Peyer's patch (tissue), 4 donors: ENCODE measurements around the gene APPL1. TPM values are rescaled to one million over a fixed set of nuclear protein-coding genes. Genes with fewer than 3 reads are reported as not detected.

Experiments
- DNase-seq, 3 donors: peaks; one replicate each; pipeline ENCODE4 v3.0.0-alpha.2; 2017 to 2019
- H3K27ac ChIP-seq, 4 donors: fragments of 200-600 bp; sonication (generic); one replicate each; pipeline ENCODE4 v1.5.1; 2016 to 2019
- H3K27me3 ChIP-seq, 2 donors: fragments of 200-600 bp; sonication (generic); one replicate each; pipeline ENCODE4 v1.5.1; 2019
- H3K36me3 ChIP-seq, 3 donors: fragments of 200-600 bp; sonication (generic); one replicate each; pipeline ENCODE4 v1.5.1; 2016 to 2019
- H3K4me1 ChIP-seq, 4 donors: fragments of 200-600 bp; sonication (generic); one replicate each; pipeline ENCODE4 v1.5.1; 2016 to 2019
- H3K4me3 ChIP-seq, 4 donors: fragments of 200-600 bp; sonication (generic); 1 replicate in 3 of 4; 2 replicates in 1 of 4; pipeline ENCODE4 v1.5.1; 2016 to 2019; ENCODE audit warnings: mild to moderate bottlenecking in 1 of 4
- H3K9me3 ChIP-seq, 4 donors: fragments of 200-600 bp; sonication (generic); one replicate each; pipeline ENCODE4 v1.5.1; 2016 to 2019; ENCODE audit warnings: mild to moderate bottlenecking in 1 of 4
- POLR2A ChIP-seq, 2 donors: fragments of 450-650 bp; IDR thresholded peaks; one replicate each; pipeline ENCODE4 v1.5.1; 2017; ENCODE audit warnings: antibody characterized with exemption in 2 of 2, mild to moderate bottlenecking in 2 of 2, moderate library complexity in 2 of 2
- total RNA-seq, 4 donors: library from RNA; depleted of rRNA; stranded (reverse); fragments of >200 nt; gene quantifications; one replicate each; pipeline ENCODE4 v1.1.0, GENCODE V29; 2016
- TF ChIP-seq, protein P1 (sequence below), 6 experiments: fragments of 450-650 bp in 4 of 6; fragments of 200-600 bp in 2 of 6; sonication (generic) in 1 of 6; IDR thresholded peaks; one replicate each; pipeline ENCODE4 v1.5.1; 2017 to 2019; ENCODE audit warnings: antibody characterized with exemption in 6 of 6, mild to moderate bottlenecking in 3 of 6, moderate library complexity in 1 of 6

Gene APPL1
- total RNA-seq, 4 donors from 2014 or later: 28.6 to 39.2 (median 33.0) TPM

DNA sequence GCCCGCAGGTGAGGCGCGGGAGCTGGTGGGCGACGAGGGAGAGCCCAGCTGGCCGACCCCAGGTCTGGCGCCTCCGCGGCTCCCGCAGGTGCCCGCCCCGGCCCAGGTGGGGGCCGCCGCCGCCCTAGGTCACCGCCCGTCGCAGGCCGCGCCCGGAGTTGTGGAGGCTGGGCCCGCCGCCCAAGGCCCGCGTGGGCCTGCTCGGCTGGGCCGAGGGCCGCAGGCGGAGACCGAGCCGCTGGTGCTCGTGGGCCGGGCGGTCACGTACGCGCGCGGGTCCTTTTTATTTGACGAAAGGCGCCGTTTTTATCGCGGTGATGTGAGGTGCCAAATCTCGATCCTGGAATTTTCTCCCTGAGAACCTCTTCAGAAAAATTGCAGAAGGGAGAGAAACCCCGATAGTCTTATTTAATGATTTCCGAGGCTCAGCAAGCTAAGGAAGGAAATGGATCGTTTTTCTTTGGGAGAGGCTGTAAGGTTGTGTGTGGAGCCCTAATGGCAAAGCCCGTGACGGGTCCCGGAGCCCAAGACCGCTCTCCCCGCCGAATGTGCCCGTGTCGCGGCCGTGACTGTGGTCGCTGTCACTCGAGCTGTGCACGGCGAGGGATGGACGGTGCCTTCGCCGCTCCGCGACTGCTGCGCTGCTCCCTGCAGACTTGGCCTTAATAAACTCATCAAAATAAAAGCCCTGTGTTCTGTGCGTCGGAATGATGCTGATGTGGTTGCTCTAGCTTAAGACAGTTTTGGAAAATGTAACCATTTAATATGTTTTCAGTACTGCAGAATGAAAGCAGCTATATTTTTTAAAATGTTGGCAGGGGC is 612 bp downstream of the APPL1 start:
- Histone ChIP-seq H3K27me3 (no peaks in the 10 kb centered on the region), H3K36me3 (no peaks in the 10 kb centered on the region), H3K4me1 (peaks cover 0 to 22% (median 3%) of the 10 kb centered on the region in 4 donors), H3K27ac (peak overlapping the region; percentile 87 to 95 (median 92)), H3K9me3 (no peaks in the 10 kb centered on the region), H3K4me3 (peak overlapping the region; percentile 90 to 98 (median 94))
- TF ChIP-seq, protein P1, sequence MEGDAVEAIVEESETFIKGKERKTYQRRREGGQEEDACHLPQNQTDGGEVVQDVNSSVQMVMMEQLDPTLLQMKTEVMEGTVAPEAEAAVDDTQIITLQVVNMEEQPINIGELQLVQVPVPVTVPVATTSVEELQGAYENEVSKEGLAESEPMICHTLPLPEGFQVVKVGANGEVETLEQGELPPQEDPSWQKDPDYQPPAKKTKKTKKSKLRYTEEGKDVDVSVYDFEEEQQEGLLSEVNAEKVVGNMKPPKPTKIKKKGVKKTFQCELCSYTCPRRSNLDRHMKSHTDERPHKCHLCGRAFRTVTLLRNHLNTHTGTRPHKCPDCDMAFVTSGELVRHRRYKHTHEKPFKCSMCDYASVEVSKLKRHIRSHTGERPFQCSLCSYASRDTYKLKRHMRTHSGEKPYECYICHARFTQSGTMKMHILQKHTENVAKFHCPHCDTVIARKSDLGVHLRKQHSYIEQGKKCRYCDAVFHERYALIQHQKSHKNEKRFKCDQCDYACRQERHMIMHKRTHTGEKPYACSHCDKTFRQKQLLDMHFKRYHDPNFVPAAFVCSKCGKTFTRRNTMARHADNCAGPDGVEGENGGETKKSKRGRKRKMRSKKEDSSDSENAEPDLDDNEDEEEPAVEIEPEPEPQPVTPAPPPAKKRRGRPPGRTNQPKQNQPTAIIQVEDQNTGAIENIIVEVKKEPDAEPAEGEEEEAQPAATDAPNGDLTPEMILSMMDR (IDR thresholded peaks at IDR 0.05): no peak
- peak in 1 of 2 donors; percentile 15 for TF ChIP-seq POLR2A (IDR thresholded peaks at IDR 0.05)
- peak; percentile 50 to 75 (median 71) for DNase-seq

GRCh38 chr3:57230006-57230405 is 2.5 kb downstream of the APPL1 start:
- peaks cover 0 to 22% (median 3%) of the 10 kb centered on the region in 4 donors for H3K4me1 ChIP-seq
- H3K4me3 ChIP-seq: no peak overlapping the region

GRCh38 chr3:57233799-57234198 is 6.3 kb downstream of the APPL1 start:
- Histone ChIP-seq H3K27me3 (no peaks in the 10 kb centered on the region), H3K9me3 (no peaks in the 10 kb centered on the region), H3K36me3 (peaks cover 0 to 13% (median 0%) of the 10 kb centered on the region in 3 donors), H3K4me3 (no peak overlapping the region), H3K27ac (no peak overlapping the region), H3K4me1 (peaks cover 0 to 21% (median 3%) of the 10 kb centered on the region in 4 donors)
- no peak for TF ChIP-seq POLR2A (IDR thresholded peaks at IDR 0.05)
- TF ChIP-seq, protein P1 (IDR thresholded peaks at IDR 0.05): no peak
- DNase-seq: no peak

More at GRCh38 chr3:57230006-57230405, 2.5 kb downstream of the APPL1 start:
- TF ChIP-seq POLR2A (IDR thresholded peaks at IDR 0.05): no peak
- TF ChIP-seq, protein P1 (IDR thresholded peaks at IDR 0.05): no peak
- Histone ChIP-seq H3K36me3 (no peaks in the 10 kb centered on the region), H3K27ac (peak overlapping the region in 2 of 4 donors; percentile 59 to 95), H3K9me3 (no peaks in the 10 kb centered on the region), H3K27me3 (no peaks in the 10 kb centered on the region)
- no peak for DNase-seq

DNA sequence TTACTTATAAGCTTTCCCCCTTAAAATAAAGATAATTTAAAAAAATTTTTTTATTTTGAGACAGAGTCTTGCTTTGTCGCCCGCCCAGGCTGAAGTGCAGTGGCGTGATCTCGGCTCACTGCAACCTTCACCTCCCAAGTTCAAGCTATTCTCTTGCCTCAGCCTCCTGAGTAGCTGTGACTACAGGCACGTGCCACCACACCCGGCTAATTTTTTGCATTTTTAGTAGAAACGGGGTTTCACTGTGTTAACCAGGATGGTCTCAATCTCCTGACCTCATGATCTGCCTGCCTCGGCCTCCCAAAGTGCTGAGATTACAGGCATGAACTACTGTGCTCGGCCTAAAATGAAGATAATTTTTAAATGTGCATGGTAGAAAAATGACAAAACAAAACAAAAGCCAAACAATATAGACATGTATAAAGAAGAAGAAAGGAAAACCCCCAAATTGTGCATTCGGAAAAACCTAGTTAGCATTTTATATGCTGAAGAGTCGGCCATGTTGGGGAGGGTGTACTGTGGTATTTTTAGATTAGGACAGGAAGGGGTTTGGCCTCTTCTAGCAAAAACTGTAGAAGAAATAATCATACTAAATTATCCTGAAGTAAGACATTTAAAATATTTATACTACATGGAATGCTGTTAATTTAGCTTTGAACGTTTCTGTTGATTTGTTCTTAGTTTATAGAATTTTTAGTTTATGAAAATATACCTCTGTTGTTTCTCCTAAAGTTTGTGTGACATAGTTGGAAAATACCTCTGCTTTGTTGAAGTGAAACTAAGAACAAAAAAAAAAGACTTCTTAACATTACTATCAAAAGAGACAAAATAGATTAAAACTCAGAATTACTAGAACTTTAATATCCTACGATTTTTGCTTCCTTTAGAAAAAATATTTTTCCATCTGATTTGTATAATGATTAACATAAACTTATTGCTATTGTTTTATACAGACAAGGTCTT is 7.4 kb downstream of the APPL1 start:
- H3K36me3 ChIP-seq: peaks cover 0 to 24% (median 0%) of the 10 kb centered on the region in 3 donors
- TF ChIP-seq POLR2A (IDR thresholded peaks at IDR 0.05): no peak
- DNase-seq: no peak
- no peak overlapping the region for H3K27ac ChIP-seq
- peaks cover 0 to 10% (median 3%) of the 10 kb centered on the region in 4 donors for H3K4me1 ChIP-seq
- H3K27me3 ChIP-seq: no peaks in the 10 kb centered on the region
- no peak overlapping the region for H3K4me3 ChIP-seq
- H3K9me3 ChIP-seq: no peaks in the 10 kb centered on the region

DNA sequence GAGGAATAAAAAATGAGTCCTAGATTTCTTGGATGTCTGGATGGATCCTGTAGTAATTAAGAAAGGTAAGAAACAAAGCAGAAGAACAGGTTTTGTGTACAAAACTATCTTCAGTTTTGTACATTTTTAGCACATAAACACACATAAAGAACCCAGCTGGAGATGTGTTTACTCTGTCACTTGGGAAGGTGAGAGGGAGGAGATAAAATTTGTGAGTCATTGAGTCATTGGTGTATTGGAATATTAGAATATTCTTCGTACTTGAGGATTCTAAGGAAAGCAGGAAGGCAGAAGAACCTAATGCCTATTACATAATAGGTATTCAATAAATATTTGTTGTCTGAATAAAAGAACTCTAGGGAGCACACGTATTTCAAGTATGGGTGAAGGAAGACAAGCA is 17.4 kb downstream of the APPL1 start:
- H3K27me3 ChIP-seq: no peaks in the 10 kb centered on the region
- no peak overlapping the region for H3K4me3 ChIP-seq
- H3K27ac ChIP-seq: no peak overlapping the region
- no peak for TF ChIP-seq POLR2A (IDR thresholded peaks at IDR 0.05)
- TF ChIP-seq, protein P1 (IDR thresholded peaks at IDR 0.05): no peak
- peaks cover 0 to 90% (median 0%) of the 10 kb centered on the region in 3 donors for H3K36me3 ChIP-seq
- DNase-seq: no peak
- no peaks in the 10 kb centered on the region for H3K9me3 ChIP-seq
- no peaks in the 10 kb centered on the region for H3K4me1 ChIP-seq
